ENCODE measurements around the gene CBX6.

GRCh38 chr22:38906052-38906451, 34.0 kb upstream of the CBX6 start:
- TF ChIP-seq CTCF (IDR thresholded peaks at IDR 0.05 in 2 of 3, conservative IDR thresholded peaks at IDR 0.05 in 1 of 3; ENCODE audit: control insufficient read depth in 2 of 3, extremely low read depth in 1 of 3, insufficient read depth in 1 of 3, low read depth in 3 of 3, low read length in 3 of 3) (no peak), CREB1 (IDR thresholded peaks at IDR 0.05; ENCODE audit: low read depth) (no peak), ZNF207 (IDR thresholded peaks at IDR 0.05; ENCODE audit: borderline replicate concordance) (no peak), SMC3 (IDR thresholded peaks at IDR 0.05; ENCODE audit: borderline replicate concordance, low read length) (no peak), ZNF622 (IDR thresholded peaks at IDR 0.05) (no peak), NFYA (IDR thresholded peaks at IDR 0.05; ENCODE audit: borderline replicate concordance, low read depth, low read length) (no peak)
